CD4-positive, alpha-beta T cell treated with Interleukin-17A for 1 hour (primary cell): Measurements from ENCODE around the gene BANP.
A peak's percentile ranks its signal among the peaks of the same experiment; 100 is the strongest.

Experiments used
- DNase-seq: peaks from one replicate; pipeline ENCODE4 v3.0.0-alpha.2; 2020

The BANP gene

DNA sequence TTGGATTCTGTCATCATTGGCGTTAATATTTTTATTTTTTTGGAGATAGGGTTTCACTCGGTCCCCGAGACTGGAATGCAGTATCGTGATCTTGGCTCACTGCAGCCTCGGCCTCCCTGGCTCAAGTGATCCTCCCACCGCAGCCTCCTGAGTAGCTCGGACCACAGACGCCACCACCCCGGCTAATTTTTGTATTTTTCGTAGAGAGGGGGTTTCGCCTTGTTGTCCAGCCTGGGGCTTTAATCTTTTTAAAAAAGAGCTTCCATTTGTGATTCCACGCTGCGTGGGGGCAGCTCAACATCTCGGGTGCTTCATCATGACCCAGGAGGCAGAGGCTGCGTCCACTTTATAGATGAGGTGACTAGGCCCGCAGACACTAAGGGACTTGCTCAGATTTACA, 1.5 kb downstream of the BANP start:
- no peak for DNase-seq

DNA sequence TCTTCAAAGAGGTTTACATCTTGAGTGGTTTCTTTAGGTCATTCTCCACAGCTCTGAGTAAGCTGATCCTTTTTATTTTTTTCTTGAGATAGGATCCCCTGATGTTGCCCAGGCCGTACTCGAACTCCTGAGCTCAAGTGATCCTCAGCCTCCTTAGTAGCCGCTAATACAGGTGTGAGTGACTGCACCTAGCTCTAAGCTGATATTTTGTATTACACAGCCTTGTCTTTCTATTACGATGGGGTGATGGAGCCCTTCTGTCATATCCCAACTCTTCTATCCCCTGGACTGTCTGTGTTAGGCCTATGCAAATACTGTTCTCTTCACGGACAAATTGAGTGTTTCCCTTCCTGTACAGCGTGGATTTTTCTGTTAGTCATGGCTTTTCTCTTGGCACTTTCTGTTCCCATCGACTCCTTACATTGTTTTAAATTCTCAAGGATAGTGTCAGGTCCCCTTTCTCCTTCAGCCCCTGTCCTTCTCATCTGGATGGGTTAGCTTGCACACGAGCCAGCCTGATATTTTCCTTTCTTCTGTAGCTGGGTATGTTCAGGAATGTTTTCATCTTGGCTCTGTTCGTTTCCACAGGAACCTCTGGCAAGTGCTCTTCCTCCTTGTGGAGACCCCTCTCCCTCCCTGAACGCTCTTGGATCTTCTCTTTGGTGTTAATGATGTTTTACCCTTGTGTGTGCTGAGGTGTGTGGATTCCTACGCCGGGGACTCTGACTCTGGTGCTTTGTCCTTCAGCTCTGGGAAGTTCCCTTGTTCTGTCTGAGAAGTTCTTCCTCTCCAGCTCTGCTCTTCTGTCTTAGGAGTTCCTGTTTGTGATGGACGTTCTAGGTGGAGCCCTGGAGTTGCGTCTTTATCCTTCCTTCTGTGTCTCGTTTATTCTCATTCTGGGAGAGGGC, 2.3 kb downstream of the BANP start:
- DNase-seq, result no peak

DNA sequence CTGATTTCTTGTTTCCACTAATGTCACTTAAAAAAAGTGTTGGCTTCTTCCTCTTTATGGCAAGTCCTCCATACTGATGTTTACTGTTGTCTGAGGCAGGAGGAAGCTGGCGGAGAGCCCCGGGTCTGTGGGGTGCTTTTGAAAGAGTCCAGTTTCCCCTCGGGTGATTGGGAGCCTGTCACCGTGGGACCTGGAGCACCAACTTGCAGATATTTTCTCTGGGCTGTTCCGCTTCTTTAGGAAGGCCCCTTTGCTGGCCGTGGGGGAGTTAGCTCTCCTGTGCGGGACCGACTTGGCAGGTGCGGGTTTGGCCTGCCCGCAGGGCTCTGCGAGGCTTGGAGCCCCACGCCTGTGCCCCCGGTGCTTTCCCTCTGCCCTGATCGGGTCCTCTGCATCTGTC, 3.1 kb downstream of the BANP start:
- peak; percentile 20 for DNase-seq

DNA sequence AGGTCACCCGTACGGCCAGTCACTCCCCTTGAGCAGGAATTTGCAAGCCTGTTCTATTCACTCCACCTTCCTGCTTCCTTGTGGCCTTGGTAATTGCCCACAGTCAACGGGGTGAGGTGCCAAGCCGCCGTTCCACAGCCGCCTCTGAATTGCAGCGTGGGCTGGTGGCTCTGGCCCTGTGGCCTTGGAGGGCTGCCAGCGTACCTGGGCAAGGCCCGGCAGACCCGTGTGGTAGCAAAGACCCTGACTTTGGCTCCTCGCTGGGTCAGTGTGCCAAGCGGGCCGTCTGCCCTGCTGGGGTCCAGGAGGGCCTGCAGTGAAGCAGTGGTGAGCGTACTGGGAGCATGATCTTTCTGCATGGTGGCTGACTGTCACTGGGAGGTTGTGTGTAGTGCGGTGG, 3.6 kb downstream of the BANP start:
- DNase-seq, result no peak

DNA sequence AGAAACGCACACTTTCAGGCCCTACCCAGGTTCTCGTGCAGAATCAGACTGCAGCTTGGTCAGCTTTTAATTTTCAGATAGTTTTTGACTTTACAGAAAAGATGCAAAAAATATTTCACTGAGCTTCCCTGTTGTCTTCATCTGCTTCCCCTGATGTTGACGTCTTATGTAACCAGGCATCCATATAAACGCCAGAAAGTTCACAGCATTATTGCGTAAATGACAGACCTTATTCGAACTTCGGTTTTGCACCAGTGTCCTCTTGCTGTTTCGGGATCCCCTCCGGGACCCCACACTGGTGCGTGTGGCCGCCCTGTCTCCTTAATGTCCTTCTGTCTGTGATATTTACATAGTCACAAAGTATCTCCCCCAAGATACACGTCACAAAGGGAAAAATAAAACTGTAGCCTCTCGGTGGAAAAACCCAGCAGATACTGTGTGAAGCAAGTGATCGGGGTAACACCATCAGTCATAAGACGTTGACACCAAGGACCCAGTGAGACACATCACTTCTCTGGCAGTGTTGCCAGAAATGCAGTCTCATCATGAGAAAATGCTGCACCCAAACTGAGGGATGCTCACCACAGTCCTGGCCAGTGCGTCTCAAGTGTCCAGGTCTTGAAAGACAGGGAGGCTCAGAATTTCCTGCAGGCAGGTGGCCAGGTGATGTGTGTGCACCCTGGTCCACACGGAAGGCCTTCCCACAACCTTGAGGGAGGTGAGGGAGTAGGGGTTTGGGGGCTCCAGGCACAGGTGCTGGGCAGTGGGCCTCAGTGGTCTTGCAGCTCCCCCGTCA, 4.3 kb downstream of the BANP start:
- DNase-seq, result peak; percentile 19

DNA sequence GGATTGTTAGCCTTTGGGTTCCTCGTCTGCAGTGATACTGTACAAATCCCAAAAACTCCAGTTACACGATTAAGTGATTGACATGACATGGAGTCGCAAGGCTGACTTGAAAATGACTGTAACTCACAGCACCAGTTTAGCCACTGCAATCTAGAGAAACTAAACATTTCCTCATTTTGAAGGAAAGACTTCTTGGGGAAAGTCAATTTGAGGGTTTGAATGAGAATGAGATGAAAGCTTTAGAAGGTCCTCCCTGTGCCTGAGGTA, 4.8 kb downstream of the BANP start:
- no peak for DNase-seq

DNA sequence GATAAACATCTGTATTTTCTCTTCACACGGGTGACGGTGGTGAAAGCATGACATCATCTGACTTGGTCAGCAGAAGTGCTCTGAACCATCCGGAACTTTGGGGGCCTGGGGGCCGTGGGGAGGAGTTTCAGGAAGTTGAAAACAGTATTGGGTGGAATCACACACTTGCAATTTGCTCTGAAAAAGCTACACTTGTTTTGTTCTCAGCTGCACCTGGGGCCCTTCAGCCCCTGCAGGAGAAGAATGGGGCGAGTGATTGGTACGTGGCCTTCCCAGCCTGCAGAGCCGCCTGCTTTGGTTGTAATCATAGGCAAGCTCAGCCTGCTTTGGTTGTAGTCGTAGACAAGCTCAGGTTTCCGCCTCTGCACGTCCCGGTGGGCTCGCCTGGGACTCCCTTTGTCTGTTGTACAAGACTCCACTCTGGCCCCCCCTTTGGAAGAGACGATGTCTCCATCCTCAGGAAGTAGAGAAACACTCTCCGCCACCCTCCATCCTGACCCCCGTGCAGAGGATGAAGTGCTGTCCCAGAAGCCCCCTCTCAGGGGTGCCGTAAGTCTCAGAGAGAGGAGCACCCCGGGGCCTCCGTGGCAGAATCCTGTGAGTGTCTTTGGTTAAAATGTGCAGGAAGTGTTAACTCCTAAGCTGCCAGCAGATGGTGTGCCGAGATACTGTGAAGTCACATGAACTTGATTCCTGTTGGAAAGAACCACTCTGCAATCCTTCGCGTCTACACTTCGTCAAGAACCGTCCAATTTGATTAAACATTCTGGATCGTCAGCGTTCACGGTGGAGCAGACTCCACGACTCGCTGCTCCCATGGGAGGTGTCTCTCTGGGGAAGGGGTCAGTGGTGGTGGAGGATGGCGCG, 5.4 kb downstream of the BANP start:
- DNase-seq, result peak; percentile 83

DNA sequence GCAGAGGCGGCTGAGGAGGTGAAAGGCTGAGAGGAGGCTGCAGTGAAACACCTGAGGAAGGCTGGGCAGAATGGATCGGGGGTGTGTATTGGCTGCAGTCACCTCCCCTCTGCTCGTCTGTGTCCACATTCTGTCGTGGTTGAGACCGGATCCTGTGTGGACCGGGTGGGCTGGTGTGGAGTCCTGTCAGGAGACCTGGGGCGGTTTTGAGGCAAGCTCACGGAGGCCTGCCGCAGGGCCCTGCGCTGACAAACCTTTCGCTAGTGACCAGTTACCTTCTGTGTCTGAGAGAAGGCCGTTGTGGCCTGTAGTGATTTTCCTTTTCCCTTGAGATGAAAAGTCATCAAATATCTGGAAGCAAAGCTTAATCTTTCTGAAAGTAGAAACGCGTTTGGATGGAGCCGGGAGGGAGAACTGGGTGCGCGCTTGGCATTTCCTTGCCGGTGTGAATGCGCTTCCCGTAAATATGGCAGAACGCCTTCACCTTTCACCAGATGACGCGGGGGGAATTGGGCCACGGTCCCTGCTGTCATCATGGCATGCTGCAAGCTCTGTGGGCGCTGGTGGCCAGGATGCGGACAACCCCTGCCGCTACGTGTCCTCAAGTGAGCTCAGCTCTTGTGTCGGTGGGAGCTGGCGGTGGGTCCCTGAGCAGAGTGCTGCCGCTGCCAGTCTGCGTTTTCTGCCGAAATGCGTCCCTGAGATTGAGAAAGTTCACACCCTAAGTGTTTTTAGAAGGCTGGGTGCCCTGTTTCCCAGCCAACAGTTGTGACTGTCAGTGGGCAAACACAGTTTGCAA, 6.3 kb downstream of the BANP start:
- DNase-seq, result no peak

DNA sequence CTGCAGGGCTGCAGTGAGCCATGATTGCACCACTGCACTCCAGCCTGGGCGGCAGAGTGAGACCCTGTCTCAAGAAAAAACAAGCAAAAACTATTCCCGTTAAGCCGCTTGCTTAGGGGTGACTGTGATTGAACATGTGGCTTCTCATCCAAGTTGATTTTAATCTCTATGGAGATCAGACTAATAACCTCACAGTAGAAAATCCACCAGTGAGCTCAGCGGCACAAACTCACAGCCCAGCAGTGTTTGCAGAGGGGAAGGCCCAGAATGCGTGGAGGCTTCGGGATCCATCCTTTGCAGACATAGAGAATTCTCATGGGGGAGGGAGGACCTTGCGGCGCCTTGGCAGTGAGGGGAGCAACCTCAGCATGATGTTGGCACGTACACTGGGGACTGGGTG, 7.4 kb downstream of the BANP start:
- DNase-seq, result no peak

DNA sequence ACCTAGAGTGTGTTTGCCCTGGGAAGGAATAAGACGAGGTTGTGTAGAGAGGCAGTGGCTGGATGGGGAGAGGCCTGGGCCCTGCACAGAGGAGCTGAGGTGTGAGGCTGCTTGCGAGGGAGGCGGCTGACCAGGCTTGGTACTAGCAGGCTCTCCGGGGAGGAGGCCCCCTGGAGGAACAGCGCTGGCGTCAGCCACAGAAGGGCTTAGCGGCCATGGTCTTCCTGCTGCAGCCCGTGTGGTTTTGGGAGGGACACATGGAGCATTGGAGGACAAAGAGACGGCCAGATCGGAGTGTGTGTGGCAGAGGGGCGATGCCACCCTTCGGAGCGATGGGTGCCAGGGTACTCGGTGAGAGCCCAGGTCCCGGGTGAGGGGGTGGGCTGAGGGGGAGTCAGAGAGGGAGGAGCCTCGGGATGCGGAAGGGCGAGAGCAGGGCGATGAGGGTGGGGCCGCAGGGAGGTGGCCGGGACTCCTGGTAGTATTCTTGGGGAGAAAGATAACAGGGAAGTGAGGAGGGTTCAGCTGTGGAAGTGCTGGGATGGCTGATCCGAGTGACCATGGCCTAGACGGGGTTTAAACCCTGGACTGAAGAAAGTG, 8.3 kb downstream of the BANP start:
- no peak for DNase-seq

DNA sequence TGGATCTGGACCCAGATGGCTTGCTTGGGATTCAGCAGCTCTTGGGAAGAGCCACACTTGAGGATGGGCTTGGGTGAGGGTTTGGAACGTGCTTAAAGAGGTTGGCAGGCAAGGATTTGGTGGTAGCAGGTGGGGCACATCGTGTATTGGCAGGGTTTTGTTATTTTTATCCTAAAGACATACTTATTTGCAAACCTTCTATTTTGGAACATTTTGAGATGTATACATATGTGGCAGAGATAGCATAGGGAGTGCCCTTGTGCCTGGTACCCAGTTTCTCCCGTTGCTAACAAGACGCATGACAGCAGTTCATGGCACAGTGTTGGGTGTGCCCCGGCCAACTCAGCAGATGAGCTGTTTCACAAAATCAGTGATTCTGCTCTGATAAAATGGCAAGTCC, 9.1 kb downstream of the BANP start:
- DNase-seq, result no peak

DNA sequence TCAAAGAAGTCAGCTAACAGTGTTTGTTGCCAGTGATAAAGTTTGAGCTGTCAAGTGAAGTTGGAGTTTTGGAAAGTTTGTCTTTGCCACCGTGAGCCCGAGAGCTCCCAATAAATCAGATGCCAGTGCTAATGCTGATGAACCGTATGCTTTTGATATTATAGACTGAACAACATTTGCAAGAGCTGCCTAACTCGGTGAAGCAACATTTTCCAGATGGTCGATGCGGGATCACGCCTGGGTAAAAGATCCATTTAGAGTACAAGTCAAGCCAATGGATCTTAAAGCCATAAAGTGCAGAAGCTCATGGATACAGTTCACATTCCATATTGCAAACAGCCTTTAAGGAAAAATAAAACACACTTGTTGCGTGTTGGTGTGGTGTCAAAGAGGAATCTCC, 9.6 kb downstream of the BANP start:
- no peak for DNase-seq

DNA sequence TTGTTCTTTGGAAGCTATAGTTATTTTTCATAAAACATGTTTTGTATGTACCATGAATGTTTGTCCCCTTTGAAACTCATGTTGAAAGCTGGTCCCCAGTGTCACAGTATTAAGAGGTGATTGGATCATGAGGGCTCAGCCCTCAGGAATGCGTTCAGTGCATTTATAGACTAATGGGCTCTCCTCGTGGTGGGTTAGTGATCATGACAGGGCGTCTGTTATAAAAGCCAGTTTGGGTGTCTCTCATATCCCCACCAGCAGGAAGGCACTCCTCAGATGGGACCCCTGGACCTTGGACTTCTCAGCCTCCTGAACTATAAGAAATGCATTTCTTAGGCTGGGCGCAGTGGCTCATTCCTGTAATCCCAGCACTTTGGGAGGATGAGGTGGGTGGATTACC, 10.4 kb downstream of the BANP start:
- no peak for DNase-seq

DNA sequence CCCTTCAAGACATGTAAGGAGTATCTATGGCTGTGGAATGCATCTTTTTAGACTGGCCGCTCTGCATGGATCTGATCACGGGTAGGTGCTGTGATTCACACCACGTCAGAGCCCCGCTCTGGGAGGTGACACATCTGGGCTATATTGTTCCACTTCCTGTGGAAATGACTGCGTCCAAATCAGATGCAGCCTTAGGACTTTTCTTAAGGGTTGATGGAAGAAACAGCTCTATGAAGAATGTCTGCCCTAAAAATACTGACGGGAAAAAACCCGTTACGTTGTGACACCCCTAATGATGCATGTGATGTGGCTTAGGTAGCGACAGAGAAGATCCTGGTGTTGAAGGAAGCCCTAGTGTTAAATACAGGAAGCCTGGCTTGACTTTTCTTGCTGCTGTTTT, 12.2 kb downstream of the BANP start:
- DNase-seq, result peak; percentile 60

DNA sequence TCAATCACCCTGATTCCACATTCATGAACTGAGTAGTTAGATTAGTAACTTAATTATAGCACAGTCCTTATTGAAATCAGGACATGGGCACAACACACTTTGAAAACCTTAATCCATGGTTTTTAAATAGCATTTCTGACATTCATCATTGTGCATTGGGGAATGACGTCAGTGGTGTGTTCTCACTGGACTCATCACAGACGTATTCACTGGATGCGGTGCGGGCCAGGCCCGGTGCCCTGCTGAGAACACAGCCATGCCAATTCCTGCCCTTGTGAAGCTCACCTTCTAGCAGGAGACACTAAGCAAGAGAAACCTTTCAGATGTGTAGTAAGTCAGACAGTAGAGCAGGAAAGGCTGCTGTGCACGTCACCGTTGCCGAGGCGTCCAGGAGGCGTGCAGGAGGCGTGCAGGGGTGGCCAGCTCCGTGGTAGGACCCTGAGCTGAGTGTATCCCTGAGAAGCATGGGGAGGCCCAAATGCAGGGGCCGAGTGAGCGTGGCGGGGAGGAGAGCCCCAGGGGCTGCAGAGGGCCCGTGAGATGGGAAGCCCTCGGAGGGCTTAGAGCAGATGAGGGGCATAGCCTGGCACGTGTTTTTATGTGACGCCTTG, 12.9 kb downstream of the BANP start:
- DNase-seq, result no peak

DNA sequence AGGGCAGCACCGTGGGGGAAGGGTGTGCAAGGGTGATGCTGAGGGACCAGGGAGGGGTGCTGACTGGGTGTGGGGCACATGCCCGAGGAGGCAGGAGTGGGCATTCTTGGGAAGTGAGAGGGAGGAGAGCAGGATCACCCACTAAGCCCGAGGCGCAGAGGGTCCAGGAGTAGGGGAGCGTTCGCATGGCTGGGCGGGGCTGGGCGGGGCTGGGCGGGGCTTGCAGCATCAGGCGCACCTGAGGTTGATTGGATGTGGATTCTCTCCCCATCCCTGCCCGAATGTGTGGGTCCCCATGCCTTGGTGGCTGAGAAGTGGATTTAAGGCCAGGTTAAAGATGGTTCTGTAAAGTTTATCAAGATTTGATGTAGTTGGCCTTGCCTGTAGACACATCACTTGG, 14.2 kb downstream of the BANP start:
- DNase-seq, result no peak

DNA sequence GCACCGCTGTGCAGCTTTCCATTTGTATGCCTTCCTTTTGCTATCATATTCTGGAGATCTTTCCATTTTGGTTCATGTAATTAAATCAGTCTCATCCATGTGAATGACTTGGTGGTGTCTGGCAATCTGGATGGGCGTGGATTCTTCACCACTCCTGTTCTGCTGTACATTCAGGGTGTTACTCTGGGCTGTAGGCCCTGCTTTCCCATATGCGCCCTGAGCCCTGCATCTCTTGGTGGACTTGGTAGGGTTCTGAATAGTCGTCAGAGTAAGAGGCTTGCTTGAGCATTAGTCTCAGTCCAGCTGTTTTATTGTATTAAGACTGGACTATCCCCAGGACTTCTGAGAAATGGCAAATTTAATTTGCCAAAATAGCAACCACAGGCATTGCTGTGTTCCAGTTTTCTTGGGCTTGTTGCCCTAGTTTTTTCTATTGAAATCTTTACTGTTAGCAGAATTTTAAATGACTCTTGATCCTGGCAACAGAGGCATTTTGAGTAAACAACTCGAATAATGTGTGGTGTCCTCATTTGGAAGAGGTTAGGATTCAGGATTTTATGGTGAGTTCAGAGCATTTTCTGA, 14.9 kb downstream of the BANP start:
- no peak for DNase-seq

DNA sequence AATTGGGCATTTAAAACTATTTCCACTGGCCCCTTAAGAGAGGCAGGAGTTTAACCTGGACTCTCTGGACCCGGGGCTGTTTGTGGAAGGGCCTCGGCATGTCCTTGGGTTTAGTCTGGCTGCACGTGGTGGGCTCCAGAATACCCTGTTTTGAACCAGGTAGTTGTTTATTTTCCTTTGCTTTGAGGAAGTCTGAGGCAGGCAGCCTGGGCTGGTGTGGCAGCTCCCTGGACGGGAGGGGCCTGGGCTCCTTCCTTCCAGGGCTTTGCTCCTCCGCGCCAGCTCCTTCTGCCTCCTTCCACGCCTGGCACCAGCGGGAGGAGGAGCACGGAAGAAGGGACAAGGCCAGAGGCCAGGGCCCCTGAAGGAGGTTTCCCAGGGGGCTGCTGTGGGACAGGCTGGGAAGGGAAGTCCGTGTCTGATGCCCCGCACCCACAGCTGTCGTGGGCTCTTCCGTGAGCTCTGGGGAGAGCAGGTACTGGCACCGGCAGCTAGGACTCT, 15.5 kb downstream of the BANP start:
- DNase-seq, result no peak

DNA sequence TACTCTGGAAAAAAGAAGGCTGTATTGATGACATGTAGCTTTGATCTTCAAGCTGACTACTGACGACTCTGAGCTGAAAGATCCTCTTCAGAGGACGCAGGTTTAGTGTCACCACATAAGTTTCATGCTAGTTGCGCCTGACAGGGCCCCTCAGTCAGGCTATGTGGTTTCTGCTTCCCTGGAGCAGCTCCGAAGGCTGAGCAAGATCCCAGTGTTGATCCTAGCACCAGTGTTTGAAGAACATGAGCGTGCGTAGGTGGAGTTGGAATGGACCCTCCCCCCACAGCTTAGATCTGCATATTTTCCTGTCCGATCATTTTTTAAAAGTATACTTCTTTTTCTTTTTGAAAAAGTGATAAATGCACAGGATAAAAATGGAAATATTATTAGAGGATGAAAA, 17.3 kb downstream of the BANP start:
- no peak for DNase-seq

DNA sequence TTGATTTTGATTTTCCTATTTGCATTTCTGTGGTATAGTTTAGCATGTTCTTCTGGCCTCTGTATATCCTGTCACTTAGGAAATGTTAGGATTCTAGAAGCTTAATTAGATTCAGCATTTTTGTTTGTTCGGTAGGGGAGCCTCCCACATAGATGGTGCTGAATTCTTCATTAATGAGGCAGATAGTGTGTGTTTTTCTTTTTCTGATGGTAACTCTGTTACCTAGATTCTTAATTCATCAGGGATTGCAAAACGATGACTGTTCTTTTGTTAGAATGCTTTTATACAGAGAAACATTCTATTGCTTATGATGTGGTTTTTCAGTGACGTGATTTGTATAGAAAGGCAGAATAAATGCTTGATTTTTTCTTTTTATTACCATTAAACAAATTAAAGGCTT, 19.0 kb downstream of the BANP start:
- DNase-seq, result no peak

DNA sequence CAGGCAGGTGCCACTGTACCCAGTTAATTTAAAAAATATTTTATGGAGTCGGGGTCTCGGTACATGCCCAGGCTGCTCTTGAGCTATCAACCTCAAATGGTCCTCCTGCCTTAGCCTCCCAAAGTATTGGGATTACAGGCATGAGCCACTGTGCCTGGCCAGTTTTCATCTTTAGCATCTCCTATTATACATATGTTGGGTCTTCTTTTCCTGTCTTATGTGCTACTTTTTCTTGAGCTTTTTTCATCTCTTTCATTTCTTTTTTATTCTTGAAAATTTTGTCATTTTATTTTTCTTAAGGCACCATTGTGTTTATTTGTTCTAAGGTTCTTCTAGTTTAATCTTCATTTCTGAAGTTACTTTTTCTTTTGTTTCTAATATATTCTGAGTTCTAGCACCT, 20.7 kb downstream of the BANP start:
- no peak for DNase-seq
